Spleen (tissue), 11 donors: ENCODE measurements around the gene CCDC195. TPM values are rescaled to one million over a fixed set of nuclear protein-coding genes. Genes with fewer than 3 reads are reported as not detected.

Experiments used
- DNase-seq: peaks from one replicate; pipeline ENCODE4 v3.0.0-alpha.2; 2020
- H3K27ac ChIP-seq, 8 donors: fragments of 200-600 bp; sonication (generic) in 7 of 8; 1 replicate in 4 of 8; 2 replicates in 4 of 8; pipeline versions ENCODE4 v1.5.0 to v1.8.0; 2016 to 2021; ENCODE audit warnings: inconsistent platforms in 4 of 8, mild to moderate bottlenecking in 4 of 8, moderate library complexity in 1 of 8
- H3K27me3 ChIP-seq, 7 donors: fragments of 200-600 bp; sonication (generic) in 6 of 7; replicated peaks in 1 of 7; 1 replicate in 4 of 7; 2 replicates in 3 of 7; pipeline versions ENCODE4 v1.5.0 to v1.8.0; 2016 to 2021; ENCODE audit warnings: inconsistent platforms in 3 of 7, mild to moderate bottlenecking in 1 of 7
- H3K36me3 ChIP-seq, 6 donors: fragments of 200-600 bp; sonication (generic) in 5 of 6; 1 replicate in 4 of 6; 2 replicates in 2 of 6; pipeline versions ENCODE4 v1.5.0 to v1.8.0; 2016 to 2021; ENCODE audit warnings: inconsistent platforms in 2 of 6
- H3K4me1 ChIP-seq, 6 donors: fragments of 200-600 bp; sonication (generic) in 5 of 6; 1 replicate in 3 of 6; 2 replicates in 3 of 6; pipeline versions ENCODE4 v1.5.0 to v1.8.0; 2016 to 2021; ENCODE audit warnings: inconsistent platforms in 3 of 6
- H3K4me3 ChIP-seq, 8 donors: fragments of 200-600 bp; sonication (generic) in 7 of 8; 1 replicate in 4 of 8; 2 replicates in 4 of 8; pipeline versions ENCODE4 v1.5.0 to v1.8.0; 2016 to 2021; ENCODE audit warnings: inconsistent platforms in 4 of 8, mild to moderate bottlenecking in 4 of 8, moderate library complexity in 2 of 8
- H3K9me3 ChIP-seq, 8 donors: fragments of 200-600 bp; sonication (generic) in 7 of 8; 1 replicate in 4 of 8; 2 replicates in 4 of 8; pipeline versions ENCODE4 v1.5.0 to v1.8.0; 2016 to 2021; ENCODE audit warnings: inconsistent platforms in 4 of 8
- POLR2A ChIP-seq, 3 donors: fragments of 450-650 bp; IDR thresholded peaks; one replicate each; pipeline ENCODE4 v1.5.1; 2017; ENCODE audit warnings: antibody characterized with exemption in 3 of 3, mild to moderate bottlenecking in 1 of 3
- POLR2AphosphoS5 ChIP-seq, 3 donors: sonication (generic); formaldehyde crosslinking; IDR thresholded peaks; one replicate each; pipeline ENCODE4 v1.5.1; 2017; ENCODE audit warnings: antibody characterized with exemption in 3 of 3
- WGBS, 5 donors: extraction: QIAGEN DNeasy Blood & Tissue Kit in 3 of 5; methylation state at CpG; one replicate each; pipeline versions ENCODE4 v1.1.5 to v1.1.7; 2013 to 2018; 5-methylcytosine and 5-hydroxymethylcytosine counted together
- intact Hi-C: fragments of 100-400 bp; cut with DNase I; formaldehyde crosslinking; loops from one replicate; pipeline ENCODE4 v1.15.0; 2023; ENCODE audit warnings: low total_unique reads
- polyA plus RNA-seq, 3 donors: library from polyadenylated mRNA; stranded (reverse); fragments of 200-250 nt; gene quantifications; one replicate each; pipeline ENCODE4 v1.2.1, GENCODE V29; 2013
- total RNA-seq, 7 donors: library from RNA; depleted of rRNA in 3 of 7; stranded (reverse); fragments of >200 nt in 3 of 7; fragmentation: NEBNext Ultra II Directional in 4 of 7; extraction: Animal tissue kit (Norgen Biotek cat#: 25700) in 4 of 7; gene quantifications; one replicate each; pipeline versions ENCODE4 v1.1.0 to v1.2.1, GENCODE V29; 2016 to 2021
- TF ChIP-seq, protein P1 (sequence below), 11 experiments: fragments of 200-600 bp in 7 of 11; fragments of 450-650 bp in 4 of 11; sonication (generic) in 4 of 11; IDR thresholded peaks in 8 of 11; conservative IDR thresholded peaks in 3 of 11; 1 replicate in 7 of 11; 2 replicates in 4 of 11; pipeline versions ENCODE4 v1.4.0 to v1.8.0; 2016 to 2021; ENCODE audit warnings: antibody characterized with exemption in 11 of 11, inconsistent platforms in 4 of 11, mild to moderate bottlenecking in 1 of 11
- donor health status: healthy with polysubstance abuse.
- donor health status: DM: no; HTN: no; CAD: no; lungs with moderate emphysema.
- donor health status: DM: no; HTN: no; CAD: no.
- donor health status: Bipolar disorder and iron deficiency.
- donor health status: healthy.
- donor health status: DM: no; HTN: no; CAD: no.
- donor health status: DM: yes; HTN: yes; CAD: no.

The CCDC195 gene
- total and polyA plus RNA-seq, 10 donors, result not detected

DNA sequence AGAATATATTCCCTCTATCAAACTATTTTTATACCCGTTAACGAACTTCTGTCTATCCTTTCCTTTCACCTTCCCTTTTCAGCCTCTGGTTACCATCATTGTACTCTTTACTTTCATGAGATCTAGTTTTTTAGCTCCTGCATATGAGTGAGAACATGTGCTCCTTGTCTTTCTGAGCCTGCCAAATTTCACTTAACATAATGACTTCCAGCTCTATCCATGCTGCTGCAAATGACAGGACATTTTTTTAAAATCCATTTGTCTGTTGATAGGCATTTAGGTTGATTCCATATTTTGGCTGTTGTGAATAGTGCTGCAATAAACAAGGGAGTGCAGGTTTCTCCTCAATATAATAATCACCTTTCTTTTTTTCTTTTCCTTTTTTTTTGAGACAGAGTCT, 8.2 kb upstream of the CCDC195 start:
- 88 to 92% (median 91%) methylated on average over 2 of the region's 2 CpGs for WGBS, 5 donors
- H3K4me1 ChIP-seq, result no peaks in the 10 kb centered on the region

GRCh38 chr2:224723586-224724217, 7.5 kb upstream of the CCDC195 start:
- 68 to 84% (median 71%) methylated on average over 2 of the region's 2 CpGs for WGBS, 5 donors
- intact Hi-C loops, result no loop called here
- H3K27me3 ChIP-seq, result no peaks in the 10 kb centered on the region

More for the DNA sequence above, 8.2 kb upstream of the CCDC195 start:
- no peaks in the 10 kb centered on the region for H3K36me3 ChIP-seq
- H3K27ac ChIP-seq, result no peak overlapping the region
- no peak for DNase-seq
- H3K9me3 ChIP-seq, result peaks cover 3 to 26% (median 14%) of the 10 kb centered on the region in 8 donors
- no peaks in the 10 kb centered on the region for H3K27me3 ChIP-seq
- intact Hi-C loops, result no loop called here
- no peak overlapping the region for H3K4me3 ChIP-seq
- TF ChIP-seq POLR2A (IDR thresholded peaks at IDR 0.05) (no peak), POLR2AphosphoS5 (IDR thresholded peaks at IDR 0.05) (no peak)
- TF ChIP-seq, protein P1, sequence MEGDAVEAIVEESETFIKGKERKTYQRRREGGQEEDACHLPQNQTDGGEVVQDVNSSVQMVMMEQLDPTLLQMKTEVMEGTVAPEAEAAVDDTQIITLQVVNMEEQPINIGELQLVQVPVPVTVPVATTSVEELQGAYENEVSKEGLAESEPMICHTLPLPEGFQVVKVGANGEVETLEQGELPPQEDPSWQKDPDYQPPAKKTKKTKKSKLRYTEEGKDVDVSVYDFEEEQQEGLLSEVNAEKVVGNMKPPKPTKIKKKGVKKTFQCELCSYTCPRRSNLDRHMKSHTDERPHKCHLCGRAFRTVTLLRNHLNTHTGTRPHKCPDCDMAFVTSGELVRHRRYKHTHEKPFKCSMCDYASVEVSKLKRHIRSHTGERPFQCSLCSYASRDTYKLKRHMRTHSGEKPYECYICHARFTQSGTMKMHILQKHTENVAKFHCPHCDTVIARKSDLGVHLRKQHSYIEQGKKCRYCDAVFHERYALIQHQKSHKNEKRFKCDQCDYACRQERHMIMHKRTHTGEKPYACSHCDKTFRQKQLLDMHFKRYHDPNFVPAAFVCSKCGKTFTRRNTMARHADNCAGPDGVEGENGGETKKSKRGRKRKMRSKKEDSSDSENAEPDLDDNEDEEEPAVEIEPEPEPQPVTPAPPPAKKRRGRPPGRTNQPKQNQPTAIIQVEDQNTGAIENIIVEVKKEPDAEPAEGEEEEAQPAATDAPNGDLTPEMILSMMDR (IDR thresholded peaks at IDR 0.05 in 8 of 11, conservative IDR thresholded peaks at IDR 0.05 in 3 of 11), result no peak

GRCh38 chr2:224722770-224723169, 6.6 kb upstream of the CCDC195 start:
- no peak overlapping the region for H3K4me3 ChIP-seq
- DNase-seq, result no peak
- 86 to 93% (median 88%) methylated on average over 4 of the region's 4 CpGs for WGBS, 5 donors
- no peaks in the 10 kb centered on the region for H3K27me3 ChIP-seq
- H3K36me3 ChIP-seq, result no peaks in the 10 kb centered on the region
- TF ChIP-seq POLR2AphosphoS5 (IDR thresholded peaks at IDR 0.05), result no peak
- TF ChIP-seq, protein P1 (IDR thresholded peaks at IDR 0.05 in 8 of 11, conservative IDR thresholded peaks at IDR 0.05 in 3 of 11), result no peak
- TF ChIP-seq POLR2A (IDR thresholded peaks at IDR 0.05), result no peak
- intact Hi-C loops, result no loop called here
- peaks cover 0 to 12% (median 1%) of the 10 kb centered on the region in 8 donors for H3K9me3 ChIP-seq
- no peak overlapping the region for H3K27ac ChIP-seq
- H3K4me1 ChIP-seq, result no peaks in the 10 kb centered on the region

More at GRCh38 chr2:224723586-224724217, 7.5 kb upstream of the CCDC195 start:
- no peak overlapping the region for H3K27ac ChIP-seq
- TF ChIP-seq, protein P1 (IDR thresholded peaks at IDR 0.05 in 8 of 11, conservative IDR thresholded peaks at IDR 0.05 in 3 of 11), result no peak
- TF ChIP-seq POLR2A (IDR thresholded peaks at IDR 0.05) (no peak), POLR2AphosphoS5 (IDR thresholded peaks at IDR 0.05) (no peak)
- DNase-seq, result no peak
- H3K4me1 ChIP-seq, result no peaks in the 10 kb centered on the region
- no peaks in the 10 kb centered on the region for H3K36me3 ChIP-seq
- peaks cover 2 to 21% (median 9%) of the 10 kb centered on the region in 8 donors for H3K9me3 ChIP-seq
- H3K4me3 ChIP-seq, result no peak overlapping the region

DNA sequence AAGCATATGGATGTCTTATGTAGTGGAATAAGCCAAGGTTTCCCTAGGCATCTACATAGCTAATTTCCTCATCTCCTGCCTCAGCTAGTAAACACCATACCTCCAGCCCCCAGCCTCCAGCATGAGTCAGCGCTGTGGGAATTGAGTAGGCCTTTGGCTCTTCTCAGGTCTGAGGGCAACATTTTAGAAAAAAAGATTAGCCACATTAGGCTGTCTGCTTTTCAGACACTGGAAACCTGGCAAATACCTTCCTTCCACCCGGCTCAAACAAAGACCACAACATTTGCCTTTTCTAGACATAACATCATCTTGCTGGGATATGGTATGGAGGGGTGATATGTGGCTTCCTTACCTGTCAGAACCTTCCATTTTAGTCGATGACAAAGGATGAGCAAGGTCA, 6.1 kb upstream of the CCDC195 start:
- intact Hi-C loops, result no loop called here
- peaks cover 0 to 7% (median 0%) of the 10 kb centered on the region in 8 donors for H3K9me3 ChIP-seq
- H3K36me3 ChIP-seq, result no peaks in the 10 kb centered on the region
- no peak for DNase-seq
- no peak overlapping the region for H3K27ac ChIP-seq
- H3K4me3 ChIP-seq, result no peak overlapping the region
- H3K27me3 ChIP-seq, result no peaks in the 10 kb centered on the region
- no peaks in the 10 kb centered on the region for H3K4me1 ChIP-seq
- TF ChIP-seq, protein P1 (IDR thresholded peaks at IDR 0.05 in 8 of 11, conservative IDR thresholded peaks at IDR 0.05 in 3 of 11), result no peak
- TF ChIP-seq POLR2A (IDR thresholded peaks at IDR 0.05), result no peak
- TF ChIP-seq POLR2AphosphoS5 (IDR thresholded peaks at IDR 0.05), result no peak
- WGBS, 5 donors, result 59 to 81% (median 77%) methylated on average over 3 of the region's 3 CpGs
